SK-N-SH (cell line): ENCODE data around the gene IL6ST.

Experiments
- CTCF ChIP-seq: fragments of 200-600 bp; sonication (generic); IDR thresholded peaks from 2 replicates; pipeline ENCODE4 v1.6.1; 2017; ENCODE audit warnings: antibody characterized with exemption, mild to moderate bottlenecking, moderate library complexity
- NFIC ChIP-seq: IDR thresholded peaks from 2 replicates; pipeline ENCODE4 v1.4.0; 2012; ENCODE audit warnings: borderline replicate concordance
- RAD21 ChIP-seq: IDR thresholded peaks from 2 replicates; pipeline ENCODE4 v1.6.1; 2012; ENCODE audit warnings: mild to moderate bottlenecking, low read length
- REST ChIP-seq: IDR thresholded peaks from 2 replicates; pipeline ENCODE4 v1.6.1; 2012; ENCODE audit warnings: mild to moderate bottlenecking, low read depth, low read length, moderate library complexity

DNA sequence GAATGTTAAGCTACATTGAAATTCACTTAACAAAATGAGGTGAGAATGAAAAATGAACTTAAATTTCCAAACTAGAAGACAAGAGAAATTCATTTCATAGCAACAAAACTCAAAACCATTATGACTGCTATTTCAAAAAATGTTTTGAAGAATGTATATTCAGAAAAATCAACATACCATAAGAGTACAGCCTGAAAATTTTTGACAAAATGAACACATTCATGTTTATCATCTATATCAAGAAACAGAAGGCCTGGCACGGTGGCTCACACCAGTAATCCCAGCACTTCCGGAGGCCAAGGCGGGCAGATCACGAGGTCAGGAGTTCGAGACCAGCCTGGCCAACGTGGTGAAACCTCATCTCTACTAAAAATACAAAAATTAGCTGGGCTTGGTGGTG lies 4.2 kb upstream of the IL6ST start:
- TF ChIP-seq CTCF (no peak), RAD21 (no peak), REST (no peak), NFIC (no peak)
